IMR-90 (cell line): Measurements from ENCODE around the gene ABCA12. TPM values are rescaled to one million over a fixed set of nuclear protein-coding genes. Genes with fewer than 3 reads are reported as not detected.

Experiments
- ATAC-seq: fragments of 200-7000 bp; cut with Tn5 transposase; 2 replicates; pipeline ENCODE4 v1.9.1; 2020; ENCODE audit warnings: low read depth, mild to moderate bottlenecking, moderate library complexity
- BruUV-seq: library from RNA; stranded (reverse); fragments of 400-500 nt; replicated peaks from 2 replicates; lab custom pipeline; 2021; lab: Mats Ljungman, UMichigan
- CTCF ChIA-PET: fragments of 300-600 bp; formaldehyde crosslinking; extraction: SDS; loops from one replicate; lab custom pipeline; 2021; ENCODE audit warnings: antibody characterized with exemption; lab: Yijun Ruan, JAX
- POLR2A ChIA-PET: fragments of 300-600 bp; sonication (Branson Sonifier 250); formaldehyde crosslinking; loops from one replicate; lab custom pipeline; 2022; ENCODE audit warnings: antibody characterized with exemption; ENCODE audit not compliant: unreplicated experiment; lab: Charles Lee
- DNase-seq: peaks from one replicate; pipeline ENCODE4 v3.0.0; 2013
- H2AFZ ChIP-seq: replicated peaks from 2 replicates; pipeline ENCODE3; 2013; ENCODE audit warnings: low read length, mild to moderate bottlenecking; ENCODE audit not compliant: poor library complexity
- H2AK5ac ChIP-seq: 2 replicates; pipeline ENCODE4 v1.6.1; 2013; ENCODE audit warnings: low read depth, low read length, inconsistent platforms
- H2AK9ac ChIP-seq: replicated peaks from 2 replicates; pipeline ENCODE3; 2013; ENCODE audit warnings: mild to moderate bottlenecking, low read depth, low read length, moderate library complexity; ENCODE audit not compliant: poor library complexity
- H2BK120ac ChIP-seq: 2 replicates; pipeline ENCODE4 v1.6.1; 2013; ENCODE audit warnings: low read depth, low read length, inconsistent platforms
- H2BK15ac ChIP-seq: 3 replicates; pipeline ENCODE4 v1.6.1; 2013; ENCODE audit warnings: low read depth, low read length, inconsistent platforms
- H2BK20ac ChIP-seq: 2 replicates; pipeline ENCODE4 v1.6.1; 2013; ENCODE audit warnings: low read depth, mild to moderate bottlenecking, inconsistent platforms, low read length, moderate library complexity
- H2BK5ac ChIP-seq: 2 replicates; pipeline ENCODE4 v1.6.1; 2013; ENCODE audit warnings: mild to moderate bottlenecking, low read depth, low read length, inconsistent platforms; ENCODE audit not compliant: poor library complexity, severe bottlenecking
- H3K14ac ChIP-seq: replicated peaks from 2 replicates; pipeline ENCODE4 v1.6.1; 2013; ENCODE audit warnings: low read depth, low read length, inconsistent platforms
- H3K18ac ChIP-seq: 2 replicates; pipeline ENCODE4 v1.6.1; 2013; ENCODE audit warnings: low read depth, low read length, control low read depth
- H3K23ac ChIP-seq: 2 replicates; pipeline ENCODE4 v1.6.1; 2013; ENCODE audit warnings: low read depth, low read length, inconsistent platforms
- H3K27ac ChIP-seq: 2 replicates; pipeline ENCODE4 v1.5.1; 2013; ENCODE audit warnings: mild to moderate bottlenecking, control low read depth, low read length; ENCODE audit not compliant: insufficient read depth
- H3K27me3 ChIP-seq: 2 replicates; pipeline ENCODE4 v1.6.1; 2013; ENCODE audit warnings: low read length; ENCODE audit not compliant: control insufficient read depth, insufficient read depth
- H3K36me3 ChIP-seq: 2 replicates; pipeline ENCODE4 v1.6.1; 2013; ENCODE audit warnings: low read length, mixed read lengths; ENCODE audit not compliant: control insufficient read depth, insufficient read depth
- H3K4ac ChIP-seq: 2 replicates; pipeline ENCODE4 v1.6.1; 2013; ENCODE audit warnings: low read depth, low read length, inconsistent platforms
- H3K4me1 ChIP-seq: 2 replicates; pipeline ENCODE4 v1.6.1; 2013; ENCODE audit warnings: low read length, mixed read lengths; ENCODE audit not compliant: control insufficient read depth, insufficient read depth
- H3K4me2 ChIP-seq: 2 replicates; pipeline ENCODE4 v1.6.1; 2013; ENCODE audit warnings: low read depth, mild to moderate bottlenecking, control low read depth, low read length, moderate library complexity
- H3K4me3 ChIP-seq: 2 replicates; pipeline ENCODE4 v1.5.1; 2013; ENCODE audit warnings: low read depth, mild to moderate bottlenecking, control low read depth, low read length, moderate library complexity; ENCODE audit not compliant: insufficient read depth
- H3K56ac ChIP-seq: 2 replicates; pipeline ENCODE4 v1.6.1; 2013; ENCODE audit warnings: low read length, inconsistent platforms; ENCODE audit not compliant: insufficient read depth; ENCODE audit errors: extremely low read depth
- H3K79me1 ChIP-seq, 2 experiments: 2 replicates each; pipeline ENCODE4 v1.6.1; 2013; ENCODE audit warnings: low read length in 2 of 2, inconsistent platforms in 1 of 2, low read depth in 1 of 2
- H3K9ac ChIP-seq: 2 replicates; pipeline ENCODE4 v1.6.1; 2013; ENCODE audit warnings: low read depth, low read length, control low read depth
- H3K9me1 ChIP-seq: 2 replicates; pipeline ENCODE4 v1.6.1; 2013; ENCODE audit warnings: low read length, inconsistent platforms; ENCODE audit not compliant: insufficient read depth
- H3K9me3 ChIP-seq: 2 replicates; pipeline ENCODE4 v1.6.1; 2013; ENCODE audit warnings: low read length; ENCODE audit not compliant: control insufficient read depth, insufficient read depth
- H4K20me1 ChIP-seq: 2 replicates; pipeline ENCODE4 v1.6.1; 2013; ENCODE audit warnings: low read length, inconsistent platforms; ENCODE audit not compliant: insufficient read depth
- H4K5ac ChIP-seq: 2 replicates; pipeline ENCODE4 v1.6.1; 2013; ENCODE audit warnings: mild to moderate bottlenecking, low read depth, low read length, control low read depth
- H4K8ac ChIP-seq, 2 experiments: 2 replicates each; pipeline ENCODE4 v1.6.1; 2013; ENCODE audit warnings: low read depth in 2 of 2, low read length in 2 of 2, control low read depth in 1 of 2, inconsistent platforms in 1 of 2
- H4K91ac ChIP-seq: 2 replicates; pipeline ENCODE4 v1.6.1; 2013; ENCODE audit warnings: low read depth, low read length, inconsistent platforms; ENCODE audit not compliant: insufficient read depth
- BHLHE40 ChIP-seq: fragments of 150-350 bp; IDR thresholded peaks from 2 replicates; pipeline ENCODE4 v1.6.1; 2016; ENCODE audit warnings: mild to moderate bottlenecking, low read depth, low read length
- CEBPB ChIP-seq: IDR thresholded peaks from 2 replicates; pipeline ENCODE4 v1.6.1; 2012; ENCODE audit warnings: low read depth, low read length, improper control_type of control experiment
- CHD1 ChIP-seq: IDR thresholded peaks from 2 replicates; pipeline ENCODE4 v1.6.1; 2012; ENCODE audit warnings: low read depth, low read length, improper control_type of control experiment
- FOS ChIP-seq: fragments of 150-350 bp; IDR thresholded peaks from 2 replicates; pipeline ENCODE4 v1.6.1; 2016; ENCODE audit warnings: low read depth, low read length
- MAFK ChIP-seq: IDR thresholded peaks from 2 replicates; pipeline ENCODE4 v1.6.1; 2012; ENCODE audit warnings: low read depth, low read length, improper control_type of control experiment
- MXI1 ChIP-seq: IDR thresholded peaks from 2 replicates; pipeline ENCODE4 v1.6.1; 2012; ENCODE audit warnings: low read depth, mild to moderate bottlenecking, low read length, moderate library complexity, borderline replicate concordance
- POLR2A ChIP-seq: IDR thresholded peaks from 2 replicates; pipeline ENCODE4 v1.6.1; 2012; ENCODE audit warnings: mild to moderate bottlenecking, low read depth, low read length
- RFX5 ChIP-seq: IDR thresholded peaks from 2 replicates; pipeline ENCODE4 v1.8.0; 2012; ENCODE audit warnings: low read depth, mild to moderate bottlenecking, low read length, moderate library complexity
- SMC3 ChIP-seq: fragments of 150-350 bp; IDR thresholded peaks from 2 replicates; pipeline ENCODE4 v1.6.1; 2016; ENCODE audit warnings: low read depth, mild to moderate bottlenecking, antibody characterized with exemption, low read length, moderate library complexity
- WGBS, 2 experiments: methylation state at CpG; one replicate each; pipeline versions ENCODE4 v1.1.5 to v1.1.7; 2013; ENCODE audit warnings: missing lambda C conversion rate in 2 of 2; ENCODE audit not compliant: insufficient read length in 1 of 2; ENCODE audit errors: extremely low coverage in 2 of 2; 5-methylcytosine and 5-hydroxymethylcytosine counted together
- dilution Hi-C: fragments of 300-500 bp; cut with HindIII; formaldehyde crosslinking; loops from one replicate; pipeline ENCODE4 v1.14.3; 2018; ENCODE audit warnings: low sequenced_read_pairs; ENCODE audit not compliant: unreplicated experiment
- in situ Hi-C: fragments of 300-500 bp; cut with MboI; formaldehyde crosslinking; loops from 3 replicates; pipeline ENCODE4 v1.14.3; 2019; ENCODE audit warnings: low sequenced_read_pairs, inconsistent platforms, mixed read lengths
- intact Hi-C: fragments of 100-400 bp; cut with micrococcal nuclease; formaldehyde crosslinking; loops from 2 replicates; pipeline ENCODE4 v1.10.0; 2022
- polyA plus RNA-seq, 3 experiments: library from polyadenylated mRNA; depleted of rRNA; stranded (reverse); fragments of >200 nt; gene quantifications; 2 replicates each; pipeline ENCODE4 v1.2.3, GENCODE V29; 2012; ENCODE audit warnings: low replicate concordance in 1 of 3
- total RNA-seq: library from RNA; depleted of rRNA; stranded (reverse); fragments of >200 nt; gene quantifications from 2 replicates; pipeline ENCODE4 v1.2.3, GENCODE V29; 2012
- TF ChIP-seq, protein P1 (sequence below): fragments of 150-350 bp; IDR thresholded peaks from 2 replicates; pipeline ENCODE4 v1.6.1; 2016; ENCODE audit warnings: low read depth, mild to moderate bottlenecking, low read length, moderate library complexity, borderline replicate concordance
- TF ChIP-seq, protein P2 (sequence below): fragments of 150-350 bp; IDR thresholded peaks from 2 replicates; pipeline ENCODE4 v1.6.1; 2017; ENCODE audit warnings: mild to moderate bottlenecking, antibody characterized with exemption, low read length, low read depth

ABCA12 gene
- total and polyA plus RNA-seq, 2 of the 4 experiments (the other 2 are of a cell fraction), result under 0.01 TPM; not detected in 1

DNA sequence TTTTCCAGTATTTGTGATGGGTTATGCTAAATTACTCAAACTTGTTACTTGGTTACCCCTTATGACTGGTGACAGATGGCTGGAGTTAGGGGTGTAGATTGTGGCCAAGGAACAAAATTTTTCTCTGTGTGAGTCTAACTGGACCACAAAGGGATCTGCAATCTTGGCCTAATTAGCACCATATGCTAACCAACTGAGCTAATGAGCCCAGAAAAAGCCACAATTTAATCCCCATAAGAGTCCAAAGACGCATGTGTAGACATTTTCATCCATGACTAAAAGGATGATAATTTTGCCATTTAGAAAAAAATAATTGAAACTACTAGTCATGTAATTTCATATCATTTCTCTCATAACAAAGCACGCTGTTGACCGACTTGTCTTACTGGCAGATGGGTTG lies 151.2 kb downstream of the ABCA12 start:
- Histone ChIP-seq H2AK5ac (no peak overlapping the region), H2AK9ac (no peak overlapping the region), H4K91ac (no peak overlapping the region), H3K27ac (no peak overlapping the region), H3K27me3 (no peaks in the 10 kb centered on the region), H2BK120ac (no peak overlapping the region), H2BK15ac (no peak overlapping the region), H3K23ac (no peak overlapping the region), H4K5ac (no peak overlapping the region), H3K4me1 (no peaks in the 10 kb centered on the region), H3K79me1 (no peaks in the 10 kb centered on the region), H4K20me1 (no peaks in the 10 kb centered on the region), H3K4me2 (no peak overlapping the region), H2AFZ (no peak overlapping the region), H3K14ac (no peak overlapping the region), H2BK20ac (no peak overlapping the region), H3K9me3 (no peaks in the 10 kb centered on the region), H3K4me3 (no peak overlapping the region), H3K4ac (no peak overlapping the region), H3K56ac (no peak overlapping the region), H4K8ac (no peak overlapping the region), H3K9me1 (no peaks in the 10 kb centered on the region), H3K36me3 (no peaks in the 10 kb centered on the region), H3K9ac (no peak overlapping the region), H2BK5ac (no peak overlapping the region), H3K18ac (no peak overlapping the region)
- DNase-seq (no peak), ATAC-seq (no peak)
- no TSS peak for BruUV-seq
- TF ChIP-seq MAFK (no peak), MXI1 (no peak), CEBPB (no peak), SMC3 (no peak), CHD1 (no peak), FOS (no peak), POLR2A (no peak), RFX5 (no peak), BHLHE40 (no peak)
- TF ChIP-seq, protein P1, sequence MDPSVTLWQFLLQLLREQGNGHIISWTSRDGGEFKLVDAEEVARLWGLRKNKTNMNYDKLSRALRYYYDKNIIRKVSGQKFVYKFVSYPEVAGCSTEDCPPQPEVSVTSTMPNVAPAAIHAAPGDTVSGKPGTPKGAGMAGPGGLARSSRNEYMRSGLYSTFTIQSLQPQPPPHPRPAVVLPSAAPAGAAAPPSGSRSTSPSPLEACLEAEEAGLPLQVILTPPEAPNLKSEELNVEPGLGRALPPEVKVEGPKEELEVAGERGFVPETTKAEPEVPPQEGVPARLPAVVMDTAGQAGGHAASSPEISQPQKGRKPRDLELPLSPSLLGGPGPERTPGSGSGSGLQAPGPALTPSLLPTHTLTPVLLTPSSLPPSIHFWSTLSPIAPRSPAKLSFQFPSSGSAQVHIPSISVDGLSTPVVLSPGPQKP, result no peak
- TF ChIP-seq, protein P2, sequence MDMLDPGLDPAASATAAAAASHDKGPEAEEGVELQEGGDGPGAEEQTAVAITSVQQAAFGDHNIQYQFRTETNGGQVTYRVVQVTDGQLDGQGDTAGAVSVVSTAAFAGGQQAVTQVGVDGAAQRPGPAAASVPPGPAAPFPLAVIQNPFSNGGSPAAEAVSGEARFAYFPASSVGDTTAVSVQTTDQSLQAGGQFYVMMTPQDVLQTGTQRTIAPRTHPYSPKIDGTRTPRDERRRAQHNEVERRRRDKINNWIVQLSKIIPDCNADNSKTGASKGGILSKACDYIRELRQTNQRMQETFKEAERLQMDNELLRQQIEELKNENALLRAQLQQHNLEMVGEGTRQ, result no peak
- dilution Hi-C loops (no loop called here), intact Hi-C loops (no loop called here), in situ Hi-C loops (no loop called here)
- CTCF ChIA-PET, result no interaction called here
- WGBS, 2 experiments, result no CpG with 5 or more reads among the region's 3 CpGs
- POLR2A ChIA-PET, result no interaction called here
